NCI-H1436 treated with DMSO at 0.1 percent for 48 hours (cell line): ENCODE measurements around the gene AIG1.
"Not testable (repeated sequence)": the region's sequence is repeated elsewhere in the genome, so short reads cannot be mapped to it uniquely, and the experiment has no call there.

Experiments used
- DNase-seq: peaks from one replicate; lab custom pipeline; 2025; lab: John Stamatoyannopoulos, UW

AIG1 gene

GRCh38 chr6:143127941-143128680 is 67.4 kb downstream of the AIG1 start:
- DNase-seq: no peak

DNA sequence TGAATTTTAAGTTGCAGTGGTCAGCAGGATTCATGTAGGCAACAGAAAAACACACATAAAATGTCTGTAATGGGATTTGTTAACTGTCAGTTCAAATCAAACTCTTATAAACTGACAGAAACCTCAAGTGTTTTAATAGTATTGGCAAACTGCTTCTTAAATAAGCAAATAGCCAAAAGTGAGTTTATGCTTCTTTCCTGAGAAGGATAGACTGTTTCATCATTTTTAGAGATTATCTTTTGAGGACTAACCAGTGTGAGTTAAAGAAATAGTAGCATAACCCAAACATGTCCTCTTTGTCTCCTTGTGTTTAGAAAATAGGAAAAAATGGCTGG is 68.0 kb downstream of the AIG1 start:
- no peak for DNase-seq

DNA sequence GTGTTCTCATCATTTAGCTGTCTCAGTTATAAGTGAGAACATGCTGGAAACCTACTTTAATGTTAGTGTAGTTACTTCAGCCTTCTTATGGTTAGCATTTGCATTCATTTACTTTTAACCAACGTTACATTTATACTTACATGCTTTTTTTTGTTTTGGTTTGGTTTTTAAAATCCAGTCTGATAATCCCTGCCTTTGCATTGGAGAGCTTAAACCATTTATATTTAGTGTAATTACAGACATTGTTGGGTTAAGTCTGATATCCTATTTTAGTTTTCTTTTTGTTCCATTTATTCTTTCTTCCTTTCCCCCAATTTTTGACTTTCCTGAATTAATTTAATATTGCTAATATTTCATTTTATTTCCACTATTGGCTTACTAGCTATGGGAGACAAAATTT is 70.2 kb downstream of the AIG1 start:
- DNase-seq: no peak

- DNase-seq: no peak
Observed at GRCh38 chr6:143135325-143135724, 74.6 kb downstream of the AIG1 start.

- DNase-seq: no peak
Observed at GRCh38 chr6:143135797-143136561, 75.3 kb downstream of the AIG1 start.

DNA sequence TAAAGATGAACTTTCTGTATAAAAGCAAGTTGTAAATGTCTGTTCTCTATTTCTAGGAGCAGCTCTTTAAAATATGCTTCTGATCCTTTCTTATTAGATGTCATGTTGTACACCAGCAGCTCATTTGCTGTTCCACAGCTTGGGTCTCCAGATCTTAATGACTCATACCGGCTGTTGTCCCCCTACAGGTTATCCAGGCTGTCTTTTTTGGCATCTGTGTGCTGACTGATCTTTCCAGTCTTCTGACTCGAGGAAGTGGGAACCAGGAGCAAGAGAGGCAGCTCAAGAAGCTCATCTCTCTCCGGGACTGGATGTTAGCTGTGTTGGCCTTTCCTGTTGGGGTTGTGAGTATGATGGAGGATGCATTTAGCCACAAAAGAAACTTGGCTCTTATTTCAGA is 76.0 kb downstream of the AIG1 start:
- no peak for DNase-seq

DNA sequence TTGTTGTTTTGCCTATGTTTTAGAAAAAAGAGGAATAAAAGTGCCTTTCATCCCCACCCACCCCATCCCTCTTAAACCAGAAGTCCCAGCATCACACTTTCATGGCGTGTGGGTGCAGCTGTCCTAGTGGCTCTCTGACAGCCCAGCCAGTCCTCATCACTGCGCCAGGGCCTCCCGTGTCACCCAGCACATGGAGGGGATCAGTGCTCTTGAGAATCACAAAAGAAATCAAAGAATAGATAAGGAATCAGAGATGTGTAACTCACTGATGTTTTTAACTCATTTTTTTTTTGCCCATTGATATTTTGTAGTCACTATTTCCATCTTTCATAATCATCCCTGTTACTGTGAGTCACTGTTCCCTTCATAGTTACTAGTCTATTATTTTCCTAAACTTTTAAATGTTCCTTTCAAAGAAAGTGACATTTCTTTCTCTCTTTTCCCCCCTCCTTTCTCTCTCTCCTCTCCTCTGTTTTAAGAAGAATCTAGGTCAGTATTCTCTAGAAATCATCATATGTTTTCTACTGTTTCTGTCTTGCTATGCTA is 78.6 kb downstream of the AIG1 start:
- no peak for DNase-seq

GRCh38 chr6:143139884-143140283 is 79.2 kb downstream of the AIG1 start:
- not testable (repeated sequence) for DNase-seq

DNA sequence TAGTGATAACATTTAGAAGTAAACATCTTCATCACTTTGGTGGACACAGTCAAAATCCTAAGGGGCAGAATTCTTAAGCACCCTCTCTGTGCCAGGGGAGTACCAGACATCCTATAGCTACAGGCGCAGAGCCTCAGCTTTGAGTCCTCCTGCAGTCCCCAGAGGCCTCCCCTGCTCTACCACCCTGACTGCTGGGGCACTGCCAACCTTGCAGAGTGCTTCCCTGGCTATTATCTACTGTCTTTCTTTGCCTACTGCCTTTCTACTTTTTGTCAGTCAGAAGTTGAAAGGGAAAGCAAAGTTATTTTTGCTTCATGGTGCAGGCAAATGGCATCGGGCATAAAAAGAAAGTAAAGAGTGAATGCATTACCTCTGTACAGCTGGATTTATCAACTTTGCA is 80.1 kb downstream of the AIG1 start:
- DNase-seq: no peak

DNA sequence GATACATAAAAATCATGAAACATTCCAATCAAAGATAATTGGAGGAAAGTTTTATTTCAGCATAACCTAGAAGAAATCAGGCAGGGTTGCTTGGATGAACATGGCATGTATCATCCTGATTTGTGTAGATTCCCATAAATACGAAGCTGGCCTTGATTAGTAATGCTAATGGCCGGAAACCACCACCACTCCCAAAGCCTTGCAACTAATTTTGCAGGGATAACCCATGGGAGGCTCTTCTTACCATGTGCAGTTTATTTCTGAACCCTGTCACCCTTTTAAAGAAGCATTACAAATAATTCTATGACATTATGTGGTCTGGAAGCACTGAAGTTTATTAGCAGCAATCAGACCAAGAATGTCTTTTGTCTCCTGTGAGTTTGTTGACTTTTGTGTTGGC is 80.8 kb downstream of the AIG1 start:
- no peak for DNase-seq

GRCh38 chr6:143146186-143146851 is 85.6 kb downstream of the AIG1 start:
- no peak for DNase-seq

- no peak for DNase-seq
Observed at GRCh38 chr6:143149771-143150170, 89.1 kb downstream of the AIG1 start.

- no peak for DNase-seq
Observed at GRCh38 chr6:143150281-143150680, 89.6 kb downstream of the AIG1 start.

GRCh38 chr6:143151381-143151780 is 90.7 kb downstream of the AIG1 start:
- no peak for DNase-seq

DNA sequence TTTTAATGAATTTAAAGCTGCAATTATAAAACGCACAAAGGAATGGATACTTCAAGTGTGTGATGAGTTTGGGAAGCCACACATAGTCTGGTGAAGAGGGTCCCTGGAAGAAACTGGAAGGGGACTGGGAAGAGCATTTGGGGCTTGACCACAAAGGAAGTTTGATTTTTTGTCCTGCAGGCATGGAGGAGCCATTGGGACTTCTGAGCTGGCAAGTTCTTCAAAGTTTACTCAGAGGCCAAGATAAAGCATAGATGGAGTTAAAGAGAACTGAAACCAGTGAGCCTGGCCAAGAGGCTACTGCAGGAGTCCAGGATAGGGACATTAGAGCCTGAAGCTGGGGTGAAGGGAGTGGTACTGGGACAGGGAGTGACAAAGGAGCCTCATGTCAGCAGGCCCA is 95.0 kb downstream of the AIG1 start:
- no peak for DNase-seq

GRCh38 chr6:143157131-143157530 is 96.4 kb downstream of the AIG1 start:
- no peak for DNase-seq

DNA sequence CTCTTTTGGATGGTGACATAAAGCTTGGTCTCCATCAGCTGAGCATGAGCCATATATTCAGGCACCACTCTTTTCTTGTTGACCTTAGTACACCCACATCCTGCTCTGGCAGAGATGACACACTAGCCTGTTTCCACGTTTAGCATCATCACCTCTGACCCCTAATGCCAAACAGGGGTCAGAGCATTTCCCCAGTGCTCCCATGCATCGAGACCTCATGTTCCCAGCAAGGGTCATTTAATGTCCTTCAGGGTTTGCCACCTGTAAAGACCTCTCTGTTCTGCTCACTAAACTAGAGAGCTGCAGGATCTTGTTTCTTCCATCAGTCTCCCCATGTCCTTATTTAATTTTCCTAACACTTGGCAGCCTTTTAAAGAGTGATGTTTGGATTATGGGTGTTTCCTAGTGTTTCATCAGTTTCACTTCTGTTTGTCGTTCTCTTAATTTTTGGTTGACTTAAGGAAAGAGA is 97.5 kb downstream of the AIG1 start:
- DNase-seq: no peak

DNA sequence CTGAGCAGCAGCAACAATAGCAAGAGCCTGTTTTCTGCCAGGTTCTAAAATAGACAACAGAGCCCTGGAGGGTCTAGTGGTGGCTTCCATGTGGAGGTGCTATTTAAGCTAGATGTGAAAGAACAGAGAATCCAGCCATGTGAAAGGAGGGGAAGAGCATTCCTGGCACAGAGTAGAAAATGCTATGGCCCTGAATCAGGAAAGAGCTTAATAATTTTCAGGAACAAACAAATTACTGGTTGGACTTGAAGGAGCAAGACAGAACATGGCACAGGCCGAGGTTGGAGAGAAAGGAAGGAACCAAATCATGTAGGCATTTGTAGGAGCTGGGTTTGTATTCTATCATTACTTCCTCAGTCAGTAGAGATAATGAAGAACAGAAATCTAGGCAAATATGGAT is 98.3 kb downstream of the AIG1 start:
- no peak for DNase-seq

DNA sequence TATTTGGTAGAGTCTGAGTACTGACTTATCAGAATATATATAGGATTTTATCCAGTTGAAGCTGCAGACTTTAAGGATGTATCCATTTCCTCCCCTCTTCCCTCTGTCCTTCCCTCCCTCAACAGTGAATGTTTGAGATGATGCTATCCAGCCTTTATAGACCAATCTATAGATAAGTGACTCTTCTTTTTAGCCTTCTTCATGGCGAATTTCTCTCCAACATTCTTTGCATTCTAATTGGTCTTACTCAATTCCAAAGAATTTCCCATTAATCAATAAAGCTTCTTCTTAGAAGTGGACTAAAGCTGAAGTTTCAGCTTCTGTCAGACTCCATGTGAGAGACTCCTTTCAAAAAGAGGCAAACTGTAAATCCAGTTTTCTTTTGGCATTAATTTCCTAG is 99.3 kb downstream of the AIG1 start:
- no peak for DNase-seq

DNA sequence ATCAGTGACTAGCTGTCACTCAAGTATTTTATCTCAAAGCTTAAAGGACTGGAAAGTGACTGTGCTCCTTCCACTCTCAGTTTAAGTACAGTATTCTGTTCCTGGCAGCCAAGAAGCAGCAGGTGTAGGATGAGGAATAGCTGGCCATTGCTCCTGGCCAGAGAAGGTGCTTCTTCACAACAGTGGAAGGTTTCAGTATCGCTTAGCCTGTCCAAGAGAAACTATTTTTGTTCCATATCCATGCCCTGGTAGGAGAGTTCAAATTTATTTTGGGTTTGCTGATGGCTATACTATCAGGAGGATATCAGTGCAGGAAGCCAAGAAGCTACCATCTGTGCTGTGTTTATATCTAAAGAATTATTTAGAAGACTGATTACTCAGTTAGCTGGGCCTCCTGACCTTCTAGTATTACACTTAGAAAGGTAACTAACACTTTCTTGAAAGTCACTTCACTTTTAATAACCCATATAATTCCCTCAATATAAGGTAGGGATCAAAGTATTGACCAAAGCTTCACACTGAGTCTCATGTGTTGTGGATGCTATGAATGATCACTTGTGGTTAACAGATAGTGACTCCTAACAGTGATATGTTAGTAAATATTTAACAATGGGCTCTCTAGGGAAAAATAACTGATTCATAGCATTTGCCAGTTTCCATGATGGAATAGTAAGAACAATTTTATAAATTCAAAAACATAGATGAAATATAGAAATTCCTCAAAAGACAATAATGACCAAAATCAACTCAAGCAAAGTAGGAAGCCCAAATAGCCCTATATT is 99.9 kb downstream of the AIG1 start:
- DNase-seq: no peak

DNA sequence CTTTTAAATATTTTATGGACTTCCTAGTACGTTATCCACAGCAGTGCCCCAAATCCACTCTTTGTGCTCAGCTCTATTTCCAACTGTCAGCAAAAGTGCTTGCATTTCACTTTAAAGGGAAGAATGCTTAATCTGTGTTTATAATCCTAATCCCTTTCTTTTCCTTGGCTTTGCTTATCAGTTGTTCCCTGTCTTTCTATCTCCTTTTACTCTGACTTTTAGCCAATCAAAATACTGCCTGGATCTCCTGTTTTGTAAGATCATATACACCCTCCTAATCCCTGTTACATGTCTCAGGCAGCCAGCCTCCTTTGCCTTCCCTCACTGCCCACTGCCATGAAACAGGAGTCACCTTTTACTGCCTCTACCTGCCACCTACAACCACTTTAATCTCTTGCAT is 102.9 kb downstream of the AIG1 start:
- DNase-seq: no peak

DNA sequence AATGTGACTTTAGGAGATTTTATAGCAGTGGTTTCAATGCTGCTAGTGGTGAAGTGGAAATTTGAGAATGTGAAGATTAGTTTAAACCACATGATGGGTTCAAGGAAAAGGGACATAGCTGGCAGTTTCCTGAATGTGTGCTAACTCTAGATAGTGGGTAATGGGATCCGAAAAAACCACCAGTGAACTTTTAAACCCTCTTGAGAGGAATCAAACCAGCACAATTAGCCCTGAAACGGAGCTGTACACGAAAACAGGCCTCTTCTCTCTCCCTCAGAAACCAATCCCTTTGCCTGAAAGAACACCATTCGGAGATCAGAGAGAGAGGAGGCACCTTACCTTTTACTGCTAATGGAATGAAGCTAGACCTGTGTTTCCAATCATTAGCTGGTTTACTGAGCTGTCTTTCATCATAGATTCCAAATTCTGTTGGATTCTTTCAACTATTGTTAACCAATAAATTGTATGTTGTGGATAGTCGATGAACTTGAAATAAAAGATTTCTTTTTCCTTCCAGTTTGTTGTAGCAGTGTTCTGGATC is 103.9 kb downstream of the AIG1 start:
- no peak for DNase-seq
